Gastroesophageal sphincter (tissue), 4 donors: ENCODE measurements around the gene LAMA5. TPM values are rescaled to one million over a fixed set of nuclear protein-coding genes. Genes with fewer than 3 reads are reported as not detected.

ENCODE experiments used
- ATAC-seq: fragments of 150-250 bp; one replicate; pipeline ENCODE4 v1.9.1; 2016; ENCODE audit warnings: mild to moderate bottlenecking, moderate library complexity
- H3K27ac ChIP-seq, 4 donors: fragments of 200-600 bp; sonication (generic) in 3 of 4; 1 replicate in 3 of 4; 2 replicates in 1 of 4; pipeline ENCODE4 v1.5.1; 2016 to 2019
- H3K27me3 ChIP-seq: fragments of 200-600 bp; sonication (generic); one replicate; pipeline ENCODE4 v1.5.1; 2019
- H3K36me3 ChIP-seq, 2 donors: fragments of 200-600 bp; sonication (generic); one replicate each; pipeline ENCODE4 v1.5.1; 2019; ENCODE audit warnings: control low read depth in 1 of 2
- H3K4me1 ChIP-seq, 3 donors: fragments of 200-600 bp; sonication (generic); 1 replicate in 2 of 3; 2 replicates in 1 of 3; pipeline ENCODE4 v1.5.1; 2016 to 2019; ENCODE audit warnings: control low read depth in 2 of 3
- H3K4me3 ChIP-seq, 2 donors: fragments of 200-600 bp; sonication (generic); one replicate each; pipeline ENCODE4 v1.5.1; 2019; ENCODE audit warnings: mild to moderate bottlenecking in 1 of 2, moderate library complexity in 1 of 2
- H3K9me3 ChIP-seq, 3 donors: fragments of 200-600 bp; sonication (generic); one replicate each; pipeline ENCODE4 v1.5.1; 2017 to 2019; ENCODE audit warnings: control low read depth in 2 of 3
- EP300 ChIP-seq: sonication (generic); formaldehyde crosslinking; IDR thresholded peaks from one replicate; pipeline ENCODE4 v1.6.1; 2017; ENCODE audit warnings: antibody characterized with exemption, mild to moderate bottlenecking
- POLR2A ChIP-seq, 2 donors: fragments of 450-650 bp; IDR thresholded peaks; one replicate each; pipeline ENCODE4 v1.6.1; 2017; ENCODE audit warnings: antibody characterized with exemption in 2 of 2, mild to moderate bottlenecking in 2 of 2, moderate library complexity in 1 of 2
- POLR2AphosphoS5 ChIP-seq: sonication (generic); formaldehyde crosslinking; IDR thresholded peaks from one replicate; pipeline ENCODE4 v1.6.1; 2017; ENCODE audit warnings: antibody characterized with exemption
- WGBS, 2 donors: methylation state at CpG; one replicate each; pipeline ENCODE4 v1.1.5; 2018; ENCODE audit warnings: low coverage in 1 of 2; 5-methylcytosine and 5-hydroxymethylcytosine counted together
- total RNA-seq, 4 donors: library from RNA; depleted of rRNA; stranded (reverse); fragments of >200 nt; gene quantifications; one replicate each; pipeline ENCODE4 v1.1.0, GENCODE V29; 2016
- TF ChIP-seq, protein P1 (sequence below), 4 experiments: fragments of 200-600 bp in 2 of 4; fragments of 450-650 bp in 2 of 4; sonication (generic) in 1 of 4; IDR thresholded peaks; one replicate each; pipeline ENCODE4 v1.5.1; 2017 to 2019; ENCODE audit warnings: antibody characterized with exemption in 4 of 4, mild to moderate bottlenecking in 2 of 4, moderate library complexity in 2 of 4

Gene LAMA5
- total RNA-seq, 4 donors from 2014 or later, result 58.6 to 259 (median 172) TPM

- peaks cover 0 to 98% (median 71%) of the 10 kb centered on the region in 3 donors for H3K4me1 ChIP-seq
- no peak for ATAC-seq
These were observed 5.1 kb downstream of the LAMA5 start for GRCh38 chr20:62361799-62362589.

GRCh38 chr20:62360854-62361798, 6.0 kb downstream of the LAMA5 start:
- 20 to 26% methylated on average over 1 to 7 of the region's 25 CpGs for WGBS, 2 donors

More at GRCh38 chr20:62361799-62362589, 5.1 kb downstream of the LAMA5 start:
- no peak overlapping the region for H3K4me3 ChIP-seq
- 79% methylated on average over 8 of the region's 34 CpGs; no CpG with 5 or more reads in 1 of the 2 donors for WGBS, 2 donors
- peak overlapping the region in 3 of 4 donors; percentile 91 to 97 (median 93) for H3K27ac ChIP-seq
- no peaks in the 10 kb centered on the region for H3K27me3 ChIP-seq
- TF ChIP-seq POLR2A (IDR thresholded peaks at IDR 0.05) (no peak), POLR2AphosphoS5 (no peak), EP300 (no peak)
- TF ChIP-seq, protein P1, sequence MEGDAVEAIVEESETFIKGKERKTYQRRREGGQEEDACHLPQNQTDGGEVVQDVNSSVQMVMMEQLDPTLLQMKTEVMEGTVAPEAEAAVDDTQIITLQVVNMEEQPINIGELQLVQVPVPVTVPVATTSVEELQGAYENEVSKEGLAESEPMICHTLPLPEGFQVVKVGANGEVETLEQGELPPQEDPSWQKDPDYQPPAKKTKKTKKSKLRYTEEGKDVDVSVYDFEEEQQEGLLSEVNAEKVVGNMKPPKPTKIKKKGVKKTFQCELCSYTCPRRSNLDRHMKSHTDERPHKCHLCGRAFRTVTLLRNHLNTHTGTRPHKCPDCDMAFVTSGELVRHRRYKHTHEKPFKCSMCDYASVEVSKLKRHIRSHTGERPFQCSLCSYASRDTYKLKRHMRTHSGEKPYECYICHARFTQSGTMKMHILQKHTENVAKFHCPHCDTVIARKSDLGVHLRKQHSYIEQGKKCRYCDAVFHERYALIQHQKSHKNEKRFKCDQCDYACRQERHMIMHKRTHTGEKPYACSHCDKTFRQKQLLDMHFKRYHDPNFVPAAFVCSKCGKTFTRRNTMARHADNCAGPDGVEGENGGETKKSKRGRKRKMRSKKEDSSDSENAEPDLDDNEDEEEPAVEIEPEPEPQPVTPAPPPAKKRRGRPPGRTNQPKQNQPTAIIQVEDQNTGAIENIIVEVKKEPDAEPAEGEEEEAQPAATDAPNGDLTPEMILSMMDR (IDR thresholded peaks at IDR 0.05), result no peak
- peaks cover 0 to 4% of the 10 kb centered on the region in 2 donors for H3K36me3 ChIP-seq
- no peaks in the 10 kb centered on the region for H3K9me3 ChIP-seq

DNA sequence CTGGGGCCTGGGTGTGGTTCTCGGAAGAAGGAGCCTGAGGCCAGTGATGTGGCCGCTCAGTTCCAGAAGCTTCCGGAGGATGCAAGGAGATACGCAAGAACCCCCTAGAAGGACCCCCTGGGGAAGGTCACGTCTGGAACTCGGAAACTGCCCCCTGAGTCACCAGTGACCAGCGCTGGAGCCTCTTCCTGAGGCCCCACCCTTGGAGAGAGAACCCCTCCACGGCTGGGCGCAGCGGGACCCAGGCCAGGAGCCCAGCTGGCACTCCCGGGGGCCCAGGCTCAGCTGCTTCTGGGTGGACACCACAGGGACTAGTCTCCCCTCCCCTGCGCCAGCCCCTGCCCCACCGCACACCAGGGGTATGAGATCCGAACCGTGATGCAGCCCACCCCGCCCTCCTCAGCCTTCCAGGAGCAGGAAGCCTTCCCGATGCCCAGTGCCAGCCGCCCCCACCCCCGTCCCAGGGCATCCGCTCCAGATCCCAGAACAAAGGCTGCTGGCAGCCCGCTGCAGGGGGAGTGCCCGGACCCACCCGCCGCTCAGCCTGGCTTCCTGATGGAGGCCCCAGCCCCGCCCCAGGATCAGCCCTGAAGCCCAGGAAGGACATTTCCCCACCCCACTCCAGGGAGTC, 7.5 kb downstream of the LAMA5 start:
- Histone ChIP-seq H3K27me3 (no peaks in the 10 kb centered on the region), H3K4me3 (peak overlapping the region in 1 of 2 donors; percentile 33), H3K36me3 (peaks cover 0 to 4% of the 10 kb centered on the region in 2 donors), H3K27ac (peak overlapping the region; percentile 64 to 94 (median 90)), H3K9me3 (no peaks in the 10 kb centered on the region), H3K4me1 (peaks cover 7 to 98% (median 90%) of the 10 kb centered on the region in 3 donors)
- peak; percentile 46 for ATAC-seq
- TF ChIP-seq EP300, result no peak
- TF ChIP-seq POLR2AphosphoS5, result peak; percentile 51
- no CpG with 5 or more reads among the region's 25 CpGs for WGBS, 2 donors

More at GRCh38 chr20:62360854-62361798, 6.0 kb downstream of the LAMA5 start:
- Histone ChIP-seq H3K4me3 (no peak overlapping the region), H3K4me1 (peaks cover 4 to 98% (median 80%) of the 10 kb centered on the region in 3 donors), H3K27ac (peak overlapping the region; percentile 8 to 97 (median 92)), H3K36me3 (peaks cover 0 to 4% of the 10 kb centered on the region in 2 donors), H3K27me3 (no peaks in the 10 kb centered on the region), H3K9me3 (no peaks in the 10 kb centered on the region)
- TF ChIP-seq EP300 (no peak), POLR2A (IDR thresholded peaks at IDR 0.05) (no peak), POLR2AphosphoS5 (no peak)
- TF ChIP-seq, protein P1 (IDR thresholded peaks at IDR 0.05), result no peak
- no peak for ATAC-seq

GRCh38 chr20:62359043-62359490, 8.0 kb downstream of the LAMA5 start:
- Histone ChIP-seq H3K9me3 (no peaks in the 10 kb centered on the region), H3K27ac (peak overlapping the region; percentile 64 to 94 (median 90)), H3K4me1 (peaks cover 7 to 98% (median 93%) of the 10 kb centered on the region in 3 donors), H3K27me3 (no peaks in the 10 kb centered on the region), H3K4me3 (peak overlapping the region in 1 of 2 donors; percentile 33), H3K36me3 (peaks cover 0 to 4% of the 10 kb centered on the region in 2 donors)
- no peak for ATAC-seq
- WGBS, 2 donors, result 0% methylated on average over 1 of the region's 16 CpGs; no CpG with 5 or more reads in 1 of the 2 donors
- no peak for TF ChIP-seq EP300
- no peak for TF ChIP-seq POLR2AphosphoS5
- no peak for TF ChIP-seq POLR2A (IDR thresholded peaks at IDR 0.05)
- TF ChIP-seq, protein P1 (IDR thresholded peaks at IDR 0.05), result no peak
